GM12891 (cell line): ENCODE results near the gene ZNF697.

Experiments
- DNase-seq: peaks from one replicate; pipeline ENCODE4 v3.0.0; 2011; ENCODE audit warnings: low spot score; ENCODE audit not compliant: insufficient read length
- FAIRE-seq: peaks from 2 replicates; lab custom pipeline; 2011; peaks lifted over from hg19 to GRCh38; lab: Jason Lieb, UNC
- PAX5 ChIP-seq: IDR thresholded peaks from 2 replicates; pipeline ENCODE4 v1.6.1; 2011; ENCODE audit warnings: low read length, moderate library complexity, mild to moderate bottlenecking; ENCODE audit not compliant: insufficient read depth, severe bottlenecking
- POLR2A ChIP-seq: IDR thresholded peaks from 2 replicates; pipeline ENCODE4 v1.6.1; 2011; ENCODE audit warnings: low read depth, low read length, control low read depth
- POLR2AphosphoS5 ChIP-seq: IDR thresholded peaks from 2 replicates; pipeline ENCODE4 v1.6.1; 2011; ENCODE audit warnings: low read depth, low read length, control low read depth
- POU2F2 ChIP-seq: IDR thresholded peaks from 2 replicates; pipeline ENCODE4 v1.6.1; 2011; ENCODE audit warnings: low read depth, mild to moderate bottlenecking, control low read depth, low read length, moderate library complexity
- SPI1 ChIP-seq: IDR thresholded peaks from 2 replicates; pipeline ENCODE4 v1.6.1; 2011; ENCODE audit warnings: low read depth, low read length, control low read depth
- TAF1 ChIP-seq: IDR thresholded peaks from 2 replicates; pipeline ENCODE4 v1.6.1; 2011; ENCODE audit warnings: low read depth, low read length, control low read depth

ZNF697 gene

GRCh38 chr1:119633575-119633974 lies 14.5 kb downstream of the ZNF697 start:
- FAIRE-seq: no peak

GRCh38 chr1:119632841-119633240 lies 15.2 kb downstream of the ZNF697 start:
- FAIRE-seq: no peak
- no peak for DNase-seq

More at GRCh38 chr1:119633575-119633974, 14.5 kb downstream of the ZNF697 start:
- TF ChIP-seq PAX5: no peak
- TF ChIP-seq SPI1: no peak
- TF ChIP-seq POU2F2: no peak
- TF ChIP-seq POLR2A: no peak
- TF ChIP-seq POLR2AphosphoS5: no peak
- TF ChIP-seq TAF1: no peak
- DNase-seq: no peak

GRCh38 chr1:119632103-119632490 lies 16.0 kb downstream of the ZNF697 start:
- TF ChIP-seq POLR2AphosphoS5: no peak
- TF ChIP-seq SPI1: no peak
- no peak for TF ChIP-seq POLR2A
- TF ChIP-seq PAX5: no peak
- TF ChIP-seq TAF1: no peak
- no peak for TF ChIP-seq POU2F2
- DNase-seq (no peak), FAIRE-seq (no peak)

More at GRCh38 chr1:119632841-119633240, 15.2 kb downstream of the ZNF697 start:
- TF ChIP-seq PAX5 (no peak), POLR2AphosphoS5 (no peak), SPI1 (no peak), POLR2A (no peak), TAF1 (no peak), POU2F2 (no peak)

GRCh38 chr1:119631433-119632102 lies 16.5 kb downstream of the ZNF697 start:
- FAIRE-seq (no peak), DNase-seq (no peak)

GRCh38 chr1:119631086-119631432 lies 17.0 kb downstream of the ZNF697 start:
- FAIRE-seq (no peak), DNase-seq (no peak)
- TF ChIP-seq TAF1: no peak
- TF ChIP-seq POLR2AphosphoS5: no peak
- TF ChIP-seq POU2F2: no peak
- TF ChIP-seq POLR2A: no peak
- no peak for TF ChIP-seq PAX5
- TF ChIP-seq SPI1: no peak

More at GRCh38 chr1:119631433-119632102, 16.5 kb downstream of the ZNF697 start:
- TF ChIP-seq POU2F2: no peak
- TF ChIP-seq POLR2AphosphoS5: no peak
- TF ChIP-seq TAF1: no peak
- TF ChIP-seq PAX5: no peak
- TF ChIP-seq SPI1: no peak
- TF ChIP-seq POLR2A: no peak

- DNase-seq (no peak), FAIRE-seq (no peak)
- TF ChIP-seq POLR2AphosphoS5 (no peak), TAF1 (no peak), SPI1 (no peak), PAX5 (no peak), POLR2A (no peak), POU2F2 (no peak)
Measured at GRCh38 chr1:119626841-119627240, 21.2 kb downstream of the ZNF697 start.

GRCh38 chr1:119626011-119626545 lies 22.0 kb downstream of the ZNF697 start:
- FAIRE-seq (no peak), DNase-seq (no peak)
- TF ChIP-seq POU2F2: no peak
- TF ChIP-seq POLR2AphosphoS5: no peak
- TF ChIP-seq TAF1: no peak
- no peak for TF ChIP-seq PAX5
- TF ChIP-seq SPI1: no peak
- TF ChIP-seq POLR2A: no peak

- TF ChIP-seq TAF1 (no peak), SPI1 (no peak), PAX5 (no peak), POLR2AphosphoS5 (no peak), POU2F2 (no peak)
- FAIRE-seq (no peak), DNase-seq (no peak)
Measured at GRCh38 chr1:119623678-119624077, 24.4 kb downstream of the ZNF697 start.

GRCh38 chr1:119623193-119623515 lies 24.9 kb downstream of the ZNF697 start:
- TF ChIP-seq POLR2AphosphoS5 (no peak), POU2F2 (no peak), TAF1 (no peak), PAX5 (no peak), SPI1 (no peak), POLR2A (no peak)
- no peak for FAIRE-seq

More at GRCh38 chr1:119623193-119623515, 24.9 kb downstream of the ZNF697 start:
- DNase-seq: no peak
